HEK293 (cell line): ENCODE results near the gene MRPL33.

ENCODE experiments used
- SETDB1 ChIP-seq: IDR thresholded peaks from one replicate; pipeline ENCODE4 v1.6.1; 2017; ENCODE audit warnings: mild to moderate bottlenecking, low read length, moderate library complexity, mixed read lengths; ENCODE audit not compliant: insufficient read length
- ZBTB8A ChIP-seq: fragments of 450-650 bp; formaldehyde crosslinking; IDR thresholded peaks from 2 replicates; pipeline ENCODE4 v1.5.1; 2016; ENCODE audit warnings: missing biosample characterization, missing genetic modification characterization
- ZNF274 ChIP-seq, 2 experiments: fragments of 200-500 bp in 1 of 2; fragments of 450-650 bp in 1 of 2; sonication (Bioruptor generic) in 1 of 2; formaldehyde crosslinking in 1 of 2; IDR thresholded peaks; 2 replicates each; pipeline versions ENCODE4 v1.5.1 to v1.6.1; 2014 to 2016; ENCODE audit warnings: borderline replicate concordance in 1 of 2, inconsistent platforms in 1 of 2, low read length in 1 of 2, missing biosample characterization in 1 of 2, missing genetic modification characterization in 1 of 2
- ZNF585B ChIP-seq: fragments of 450-650 bp; formaldehyde crosslinking; IDR thresholded peaks from 2 replicates; pipeline ENCODE4 v1.5.1; 2016; ENCODE audit warnings: missing biosample characterization, missing genetic modification characterization
- ZNF654 ChIP-seq: fragments of 450-650 bp; formaldehyde crosslinking; IDR thresholded peaks from 2 replicates; pipeline ENCODE4 v1.5.1; 2016; ENCODE audit warnings: low read depth, missing biosample characterization, missing genetic modification characterization
- ZNF664 ChIP-seq: fragments of 450-650 bp; formaldehyde crosslinking; IDR thresholded peaks from 2 replicates; pipeline ENCODE4 v1.5.1; 2016; ENCODE audit warnings: missing biosample characterization, missing genetic modification characterization
- ZNF701 ChIP-seq: fragments of 450-650 bp; formaldehyde crosslinking; IDR thresholded peaks from 2 replicates; pipeline ENCODE4 v1.5.1; 2016; ENCODE audit warnings: missing biosample characterization, missing genetic modification characterization
- ZSCAN16 ChIP-seq: fragments of 450-650 bp; formaldehyde crosslinking; IDR thresholded peaks from 2 replicates; pipeline ENCODE4 v1.5.1; 2016; ENCODE audit warnings: missing biosample characterization, missing genetic modification characterization
- TF ChIP-seq, protein P1 (sequence below): fragments of 450-650 bp; formaldehyde crosslinking; IDR thresholded peaks from 2 replicates; pipeline ENCODE4 v1.5.1; 2016; ENCODE audit warnings: missing biosample characterization, missing genetic modification characterization
- TF ChIP-seq, protein P2 (sequence below): fragments of 450-650 bp; formaldehyde crosslinking; IDR thresholded peaks from 2 replicates; pipeline ENCODE4 v1.5.1; 2016; ENCODE audit warnings: missing biosample characterization, missing genetic modification characterization, borderline replicate concordance
- TF ChIP-seq, protein P3 (sequence below): fragments of 450-650 bp; formaldehyde crosslinking; IDR thresholded peaks from 2 replicates; pipeline ENCODE4 v1.5.1; 2016; ENCODE audit warnings: missing biosample characterization, missing genetic modification characterization
- TF ChIP-seq, protein P4 (sequence below): fragments of 450-650 bp; formaldehyde crosslinking; IDR thresholded peaks from 2 replicates; pipeline ENCODE4 v1.5.1; 2017; ENCODE audit warnings: missing biosample characterization, missing genetic modification characterization
- TF ChIP-seq, protein P5 (sequence below): fragments of 450-650 bp; formaldehyde crosslinking; IDR thresholded peaks from 2 replicates; pipeline ENCODE4 v1.5.1; 2016; ENCODE audit warnings: missing biosample characterization, missing genetic modification characterization

DNA sequence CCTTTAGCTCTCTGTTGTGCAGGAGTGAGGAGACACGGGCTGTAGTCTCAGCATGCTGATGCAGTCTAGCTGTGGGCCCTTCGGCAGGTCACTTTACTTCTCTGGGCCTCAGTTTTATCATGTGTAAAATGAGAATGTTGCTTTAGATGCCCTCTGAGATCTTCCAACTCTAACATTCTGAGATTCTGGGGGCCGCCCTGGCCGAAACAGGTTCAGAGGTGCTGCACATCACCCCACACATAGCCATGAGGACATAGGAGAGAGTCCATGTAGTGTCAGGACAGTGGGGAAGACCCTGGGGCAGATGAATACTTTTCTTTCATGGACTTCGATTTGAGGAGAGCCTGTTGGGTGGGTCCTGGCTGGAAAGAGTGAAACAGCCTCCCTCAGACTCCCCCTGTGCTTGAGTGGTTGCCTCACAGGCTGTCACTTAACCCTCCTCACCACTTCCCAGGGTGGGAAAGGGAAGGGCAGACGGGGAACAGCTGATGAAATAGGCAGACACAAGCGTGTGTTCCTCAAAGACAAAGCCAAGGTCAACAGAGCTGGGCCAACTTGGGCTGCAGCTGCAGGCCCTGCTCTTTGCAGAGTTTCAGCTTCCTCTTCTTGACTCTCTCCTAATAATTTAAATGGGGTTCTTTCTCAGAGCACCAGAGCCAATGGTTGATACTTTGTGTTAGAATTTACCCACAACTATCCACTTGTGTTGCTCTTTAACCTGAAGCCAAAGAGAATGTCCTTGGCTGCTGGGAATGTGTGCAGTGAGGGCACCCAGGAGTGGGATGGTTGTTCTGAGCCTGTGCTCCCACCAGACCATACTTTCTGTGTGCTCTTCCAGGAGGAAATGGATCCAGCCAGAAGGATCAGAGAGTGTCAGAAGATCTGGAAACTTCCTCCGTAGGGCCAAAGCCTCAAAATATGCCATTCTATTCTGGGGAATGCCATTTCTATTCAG is 14.7 kb upstream of the MRPL33 start:
- TF ChIP-seq SETDB1 (no peak), ZNF701 (no peak), ZNF274 (IDR thresholded peaks at IDR 0.05; ENCODE audit: low read length) (no peak), ZNF274 (tag by site-specific recombination; IDR thresholded peaks at IDR 0.05; ENCODE audit: borderline replicate concordance) (no peak), ZNF654 (tag by site-specific recombination) (no peak), ZNF664 (no peak), ZSCAN16 (tag by site-specific recombination) (no peak), ZBTB8A (tag by site-specific recombination) (no peak), ZNF585B (tag by site-specific recombination) (no peak)
- TF ChIP-seq, protein P1, sequence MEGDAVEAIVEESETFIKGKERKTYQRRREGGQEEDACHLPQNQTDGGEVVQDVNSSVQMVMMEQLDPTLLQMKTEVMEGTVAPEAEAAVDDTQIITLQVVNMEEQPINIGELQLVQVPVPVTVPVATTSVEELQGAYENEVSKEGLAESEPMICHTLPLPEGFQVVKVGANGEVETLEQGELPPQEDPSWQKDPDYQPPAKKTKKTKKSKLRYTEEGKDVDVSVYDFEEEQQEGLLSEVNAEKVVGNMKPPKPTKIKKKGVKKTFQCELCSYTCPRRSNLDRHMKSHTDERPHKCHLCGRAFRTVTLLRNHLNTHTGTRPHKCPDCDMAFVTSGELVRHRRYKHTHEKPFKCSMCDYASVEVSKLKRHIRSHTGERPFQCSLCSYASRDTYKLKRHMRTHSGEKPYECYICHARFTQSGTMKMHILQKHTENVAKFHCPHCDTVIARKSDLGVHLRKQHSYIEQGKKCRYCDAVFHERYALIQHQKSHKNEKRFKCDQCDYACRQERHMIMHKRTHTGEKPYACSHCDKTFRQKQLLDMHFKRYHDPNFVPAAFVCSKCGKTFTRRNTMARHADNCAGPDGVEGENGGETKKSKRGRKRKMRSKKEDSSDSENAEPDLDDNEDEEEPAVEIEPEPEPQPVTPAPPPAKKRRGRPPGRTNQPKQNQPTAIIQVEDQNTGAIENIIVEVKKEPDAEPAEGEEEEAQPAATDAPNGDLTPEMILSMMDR: no peak
- TF ChIP-seq, protein P2, sequence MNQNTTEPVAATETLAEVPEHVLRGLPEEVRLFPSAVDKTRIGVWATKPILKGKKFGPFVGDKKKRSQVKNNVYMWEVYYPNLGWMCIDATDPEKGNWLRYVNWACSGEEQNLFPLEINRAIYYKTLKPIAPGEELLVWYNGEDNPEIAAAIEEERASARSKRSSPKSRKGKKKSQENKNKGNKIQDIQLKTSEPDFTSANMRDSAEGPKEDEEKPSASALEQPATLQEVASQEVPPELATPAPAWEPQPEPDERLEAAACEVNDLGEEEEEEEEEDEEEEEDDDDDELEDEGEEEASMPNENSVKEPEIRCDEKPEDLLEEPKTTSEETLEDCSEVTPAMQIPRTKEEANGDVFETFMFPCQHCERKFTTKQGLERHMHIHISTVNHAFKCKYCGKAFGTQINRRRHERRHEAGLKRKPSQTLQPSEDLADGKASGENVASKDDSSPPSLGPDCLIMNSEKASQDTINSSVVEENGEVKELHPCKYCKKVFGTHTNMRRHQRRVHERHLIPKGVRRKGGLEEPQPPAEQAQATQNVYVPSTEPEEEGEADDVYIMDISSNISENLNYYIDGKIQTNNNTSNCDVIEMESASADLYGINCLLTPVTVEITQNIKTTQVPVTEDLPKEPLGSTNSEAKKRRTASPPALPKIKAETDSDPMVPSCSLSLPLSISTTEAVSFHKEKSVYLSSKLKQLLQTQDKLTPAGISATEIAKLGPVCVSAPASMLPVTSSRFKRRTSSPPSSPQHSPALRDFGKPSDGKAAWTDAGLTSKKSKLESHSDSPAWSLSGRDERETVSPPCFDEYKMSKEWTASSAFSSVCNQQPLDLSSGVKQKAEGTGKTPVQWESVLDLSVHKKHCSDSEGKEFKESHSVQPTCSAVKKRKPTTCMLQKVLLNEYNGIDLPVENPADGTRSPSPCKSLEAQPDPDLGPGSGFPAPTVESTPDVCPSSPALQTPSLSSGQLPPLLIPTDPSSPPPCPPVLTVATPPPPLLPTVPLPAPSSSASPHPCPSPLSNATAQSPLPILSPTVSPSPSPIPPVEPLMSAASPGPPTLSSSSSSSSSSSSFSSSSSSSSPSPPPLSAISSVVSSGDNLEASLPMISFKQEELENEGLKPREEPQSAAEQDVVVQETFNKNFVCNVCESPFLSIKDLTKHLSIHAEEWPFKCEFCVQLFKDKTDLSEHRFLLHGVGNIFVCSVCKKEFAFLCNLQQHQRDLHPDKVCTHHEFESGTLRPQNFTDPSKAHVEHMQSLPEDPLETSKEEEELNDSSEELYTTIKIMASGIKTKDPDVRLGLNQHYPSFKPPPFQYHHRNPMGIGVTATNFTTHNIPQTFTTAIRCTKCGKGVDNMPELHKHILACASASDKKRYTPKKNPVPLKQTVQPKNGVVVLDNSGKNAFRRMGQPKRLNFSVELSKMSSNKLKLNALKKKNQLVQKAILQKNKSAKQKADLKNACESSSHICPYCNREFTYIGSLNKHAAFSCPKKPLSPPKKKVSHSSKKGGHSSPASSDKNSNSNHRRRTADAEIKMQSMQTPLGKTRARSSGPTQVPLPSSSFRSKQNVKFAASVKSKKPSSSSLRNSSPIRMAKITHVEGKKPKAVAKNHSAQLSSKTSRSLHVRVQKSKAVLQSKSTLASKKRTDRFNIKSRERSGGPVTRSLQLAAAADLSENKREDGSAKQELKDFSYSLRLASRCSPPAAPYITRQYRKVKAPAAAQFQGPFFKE: no peak
- TF ChIP-seq, protein P3, sequence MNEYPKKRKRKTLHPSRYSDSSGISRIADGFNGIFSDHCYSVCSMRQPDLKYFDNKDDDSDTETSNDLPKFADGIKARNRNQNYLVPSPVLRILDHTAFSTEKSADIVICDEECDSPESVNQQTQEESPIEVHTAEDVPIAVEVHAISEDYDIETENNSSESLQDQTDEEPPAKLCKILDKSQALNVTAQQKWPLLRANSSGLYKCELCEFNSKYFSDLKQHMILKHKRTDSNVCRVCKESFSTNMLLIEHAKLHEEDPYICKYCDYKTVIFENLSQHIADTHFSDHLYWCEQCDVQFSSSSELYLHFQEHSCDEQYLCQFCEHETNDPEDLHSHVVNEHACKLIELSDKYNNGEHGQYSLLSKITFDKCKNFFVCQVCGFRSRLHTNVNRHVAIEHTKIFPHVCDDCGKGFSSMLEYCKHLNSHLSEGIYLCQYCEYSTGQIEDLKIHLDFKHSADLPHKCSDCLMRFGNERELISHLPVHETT: no peak
- TF ChIP-seq, protein P4, sequence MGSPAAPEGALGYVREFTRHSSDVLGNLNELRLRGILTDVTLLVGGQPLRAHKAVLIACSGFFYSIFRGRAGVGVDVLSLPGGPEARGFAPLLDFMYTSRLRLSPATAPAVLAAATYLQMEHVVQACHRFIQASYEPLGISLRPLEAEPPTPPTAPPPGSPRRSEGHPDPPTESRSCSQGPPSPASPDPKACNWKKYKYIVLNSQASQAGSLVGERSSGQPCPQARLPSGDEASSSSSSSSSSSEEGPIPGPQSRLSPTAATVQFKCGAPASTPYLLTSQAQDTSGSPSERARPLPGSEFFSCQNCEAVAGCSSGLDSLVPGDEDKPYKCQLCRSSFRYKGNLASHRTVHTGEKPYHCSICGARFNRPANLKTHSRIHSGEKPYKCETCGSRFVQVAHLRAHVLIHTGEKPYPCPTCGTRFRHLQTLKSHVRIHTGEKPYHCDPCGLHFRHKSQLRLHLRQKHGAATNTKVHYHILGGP (tag by site-specific recombination): no peak
- TF ChIP-seq, protein P5, sequence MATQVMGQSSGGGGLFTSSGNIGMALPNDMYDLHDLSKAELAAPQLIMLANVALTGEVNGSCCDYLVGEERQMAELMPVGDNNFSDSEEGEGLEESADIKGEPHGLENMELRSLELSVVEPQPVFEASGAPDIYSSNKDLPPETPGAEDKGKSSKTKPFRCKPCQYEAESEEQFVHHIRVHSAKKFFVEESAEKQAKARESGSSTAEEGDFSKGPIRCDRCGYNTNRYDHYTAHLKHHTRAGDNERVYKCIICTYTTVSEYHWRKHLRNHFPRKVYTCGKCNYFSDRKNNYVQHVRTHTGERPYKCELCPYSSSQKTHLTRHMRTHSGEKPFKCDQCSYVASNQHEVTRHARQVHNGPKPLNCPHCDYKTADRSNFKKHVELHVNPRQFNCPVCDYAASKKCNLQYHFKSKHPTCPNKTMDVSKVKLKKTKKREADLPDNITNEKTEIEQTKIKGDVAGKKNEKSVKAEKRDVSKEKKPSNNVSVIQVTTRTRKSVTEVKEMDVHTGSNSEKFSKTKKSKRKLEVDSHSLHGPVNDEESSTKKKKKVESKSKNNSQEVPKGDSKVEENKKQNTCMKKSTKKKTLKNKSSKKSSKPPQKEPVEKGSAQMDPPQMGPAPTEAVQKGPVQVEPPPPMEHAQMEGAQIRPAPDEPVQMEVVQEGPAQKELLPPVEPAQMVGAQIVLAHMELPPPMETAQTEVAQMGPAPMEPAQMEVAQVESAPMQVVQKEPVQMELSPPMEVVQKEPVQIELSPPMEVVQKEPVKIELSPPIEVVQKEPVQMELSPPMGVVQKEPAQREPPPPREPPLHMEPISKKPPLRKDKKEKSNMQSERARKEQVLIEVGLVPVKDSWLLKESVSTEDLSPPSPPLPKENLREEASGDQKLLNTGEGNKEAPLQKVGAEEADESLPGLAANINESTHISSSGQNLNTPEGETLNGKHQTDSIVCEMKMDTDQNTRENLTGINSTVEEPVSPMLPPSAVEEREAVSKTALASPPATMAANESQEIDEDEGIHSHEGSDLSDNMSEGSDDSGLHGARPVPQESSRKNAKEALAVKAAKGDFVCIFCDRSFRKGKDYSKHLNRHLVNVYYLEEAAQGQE (tag by site-specific recombination): no peak
